ENCODE measurements around the gene DUS2.
"Not testable (repeated sequence)": the region's sequence is repeated elsewhere in the genome, so short reads cannot be mapped to it uniquely, and the experiment has no call there.

The DUS2 gene

DNA sequence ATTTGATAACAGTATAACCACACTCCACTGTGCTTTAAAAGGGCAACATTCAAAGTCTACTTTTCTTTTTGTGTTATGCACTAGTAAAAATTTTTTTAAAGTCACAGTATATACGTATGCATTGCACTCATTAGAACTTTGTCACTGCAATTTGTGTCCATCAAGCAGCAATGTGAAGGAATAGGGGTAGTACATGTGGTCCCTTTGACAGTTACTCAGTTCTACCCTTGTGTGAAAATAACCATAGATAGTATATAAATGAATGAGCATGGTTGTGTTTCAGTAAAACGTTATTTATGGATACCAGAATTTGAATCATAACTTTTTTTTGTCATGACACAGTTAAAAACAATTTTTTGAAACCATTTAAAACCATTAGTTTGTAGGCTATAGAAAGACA is 92.8 kb downstream of the DUS2 start:
- no peak for DNase-seq (ENCODE audit: insufficient read length, low spot score)
- no peak for FAIRE-seq
- TF ChIP-seq POLR2A (IDR thresholded peaks at IDR 0.05; ENCODE audit: low read depth, low read length): no peak

DNA sequence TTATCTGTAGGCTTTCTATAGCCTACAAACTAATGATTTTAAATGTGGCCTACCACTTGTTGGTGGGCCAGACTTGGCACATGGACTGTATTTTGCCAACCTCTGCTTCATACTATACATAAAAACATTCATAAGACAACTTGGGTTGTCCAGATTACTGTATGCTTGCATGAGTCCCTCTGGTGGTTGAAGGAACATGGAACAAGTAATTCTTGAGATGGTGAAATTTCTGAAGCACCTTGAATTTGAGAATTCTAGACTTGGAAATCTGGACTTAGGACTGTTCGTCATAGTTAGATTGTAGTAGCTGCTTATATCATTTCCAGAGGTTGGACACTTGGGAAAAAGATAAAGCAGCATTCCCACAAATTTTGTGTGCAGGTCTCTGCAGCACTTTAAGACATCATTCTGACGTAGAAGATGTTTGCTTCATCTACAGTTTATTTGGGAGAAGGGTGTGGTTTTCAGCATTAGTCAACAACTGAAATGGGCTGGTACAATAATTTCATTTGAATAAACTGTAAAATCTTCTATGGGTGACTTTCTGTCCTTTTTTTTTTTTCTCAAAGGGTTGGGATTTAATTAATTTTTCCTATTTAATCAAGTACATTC is 93.3 kb downstream of the DUS2 start:
- no peak for FAIRE-seq
- TF ChIP-seq POLR2A (IDR thresholded peaks at IDR 0.05; ENCODE audit: low read depth, low read length): no peak
- no peak for DNase-seq (ENCODE audit: insufficient read length, low spot score)

DNA sequence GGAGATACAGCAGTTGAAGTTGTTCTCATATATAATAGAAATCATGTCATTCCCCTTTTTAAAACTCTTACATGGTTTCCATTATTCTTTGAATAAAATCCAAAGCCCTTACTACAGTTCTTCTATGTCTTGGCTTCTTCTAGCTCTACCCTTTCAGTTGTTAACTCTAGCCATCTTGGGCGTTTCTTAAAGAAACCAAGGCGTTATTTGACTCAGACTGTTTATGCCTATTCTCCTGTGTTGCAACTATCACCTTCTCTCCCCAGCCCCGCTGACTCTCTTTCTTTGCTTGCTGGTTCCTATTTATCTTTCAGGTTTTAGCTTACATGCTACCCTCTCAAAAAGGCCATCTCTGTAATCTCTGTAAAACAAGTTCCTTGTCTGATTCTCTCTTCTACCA is 94.8 kb downstream of the DUS2 start:
- no peak for TF ChIP-seq POLR2A (IDR thresholded peaks at IDR 0.05; ENCODE audit: low read depth, low read length)
- DNase-seq (ENCODE audit: insufficient read length, low spot score) (no peak), FAIRE-seq (no peak)

DNA sequence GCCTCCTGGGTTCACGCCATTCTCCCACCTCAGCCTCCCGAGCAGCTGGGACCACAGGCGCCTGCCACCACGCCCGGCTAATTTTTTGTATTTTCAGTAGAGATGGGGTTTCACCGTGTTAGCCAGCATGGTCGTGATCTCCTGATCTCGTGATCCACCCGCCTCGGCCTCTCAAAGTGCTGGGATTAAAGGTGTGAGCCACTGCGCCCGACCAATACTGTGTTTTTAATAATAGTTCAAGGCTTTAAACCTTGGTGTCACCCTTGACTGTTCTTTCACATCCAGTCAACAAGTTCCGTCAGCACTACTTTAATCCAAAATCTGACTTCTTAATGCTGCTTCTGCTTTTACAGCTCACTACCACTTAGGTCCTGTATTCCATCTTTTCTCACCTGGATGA is 95.9 kb downstream of the DUS2 start:
- not testable (repeated sequence) for DNase-seq (ENCODE audit: insufficient read length, low spot score); FAIRE-seq

DNA sequence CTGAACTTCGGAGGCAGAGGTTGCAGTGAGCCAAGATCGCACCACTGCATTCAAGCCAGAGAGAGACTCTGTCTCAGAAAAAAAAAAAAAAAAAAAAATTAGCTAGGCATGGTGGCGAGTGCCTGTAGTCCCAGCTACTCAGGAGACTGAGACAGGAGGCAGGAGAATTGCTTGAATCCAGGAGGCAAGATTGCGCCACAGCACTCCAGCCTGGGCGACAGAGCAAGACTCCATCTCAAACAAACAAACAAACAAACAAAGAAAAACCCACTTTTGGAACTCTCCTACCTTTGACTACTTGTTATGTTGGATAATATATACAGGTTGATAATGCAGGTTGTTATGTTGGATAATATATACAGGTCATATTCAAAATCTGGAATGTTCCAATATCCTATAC is 97.4 kb downstream of the DUS2 start:
- not testable (repeated sequence) for DNase-seq (ENCODE audit: insufficient read length, low spot score); FAIRE-seq

DNA sequence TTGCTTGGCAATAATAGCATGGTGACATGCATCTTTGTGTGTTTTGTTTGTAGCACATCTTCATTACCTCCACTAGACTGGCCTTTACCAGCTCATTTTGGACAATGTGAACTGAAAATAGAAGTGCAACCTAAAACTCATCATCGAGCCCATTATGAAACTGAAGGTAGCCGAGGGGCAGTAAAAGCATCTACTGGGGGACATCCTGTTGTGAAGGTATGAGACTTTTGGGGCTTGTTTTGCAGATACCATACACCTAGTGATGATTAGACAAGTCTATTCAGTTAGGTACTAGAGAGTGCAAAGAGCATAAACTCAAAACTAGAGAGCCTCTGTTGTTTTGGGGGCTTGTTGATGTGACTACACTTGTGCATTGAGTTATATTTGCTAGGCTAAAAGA is 103.3 kb downstream of the DUS2 start:
- TF ChIP-seq POLR2A (IDR thresholded peaks at IDR 0.05; ENCODE audit: low read depth, low read length): no peak
- DNase-seq (ENCODE audit: insufficient read length, low spot score): no peak
- FAIRE-seq: no peak

DNA sequence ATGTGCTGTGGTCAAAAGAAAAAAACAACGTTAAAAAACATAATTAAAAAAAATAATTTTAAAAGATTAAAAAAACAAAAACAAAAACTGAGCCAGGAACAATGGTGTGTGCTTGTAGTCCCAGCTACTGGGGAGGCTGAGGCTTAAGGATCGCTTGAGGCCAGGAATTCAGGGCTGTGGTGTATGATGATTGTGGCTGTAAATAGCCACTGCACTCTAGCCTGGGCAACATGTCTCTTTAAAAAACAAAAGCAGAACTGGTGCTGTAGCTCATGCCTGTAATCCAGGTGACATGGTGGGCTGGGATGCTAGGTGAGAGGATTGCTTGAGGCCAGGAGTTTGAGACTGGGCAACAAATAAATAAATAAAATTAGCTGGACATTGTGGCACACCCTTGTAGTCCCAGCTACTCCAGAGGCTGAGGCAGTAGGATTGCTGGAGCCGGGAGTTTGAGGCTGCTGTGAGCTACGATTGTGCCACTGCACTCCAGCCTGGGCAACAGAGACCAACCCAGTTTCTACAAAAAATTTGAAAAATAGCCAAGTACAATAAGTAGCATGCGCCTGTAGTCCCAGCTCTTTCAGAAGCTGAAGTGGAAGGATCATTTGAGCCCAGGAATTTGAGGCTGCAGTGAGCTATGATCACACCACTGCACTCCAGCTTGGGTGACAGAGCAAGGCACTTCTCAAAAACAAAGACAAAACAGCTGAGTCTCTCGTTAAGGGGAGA is 105.7 kb downstream of the DUS2 start:
- DNase-seq (ENCODE audit: insufficient read length, low spot score) (no peak), FAIRE-seq (no peak)
- TF ChIP-seq POLR2A (IDR thresholded peaks at IDR 0.05; ENCODE audit: low read depth, low read length): no peak
